Lower leg skin (tissue), 3 donors: Measurements from ENCODE around the gene TP53BP2.

ENCODE experiments used
- POLR2A ChIP-seq, 2 donors: fragments of 450-650 bp; IDR thresholded peaks; one replicate each; pipeline ENCODE4 v1.6.1; 2016 to 2017; ENCODE audit warnings: antibody characterized with exemption in 2 of 2, mild to moderate bottlenecking in 1 of 2, moderate library complexity in 1 of 2
- TF ChIP-seq, protein P1 (sequence below), 3 donors: fragments of 450-650 bp; IDR thresholded peaks; one replicate each; pipeline ENCODE4 v1.5.1; 2016; ENCODE audit warnings: antibody characterized with exemption in 3 of 3, mild to moderate bottlenecking in 3 of 3, moderate library complexity in 2 of 3

DNA sequence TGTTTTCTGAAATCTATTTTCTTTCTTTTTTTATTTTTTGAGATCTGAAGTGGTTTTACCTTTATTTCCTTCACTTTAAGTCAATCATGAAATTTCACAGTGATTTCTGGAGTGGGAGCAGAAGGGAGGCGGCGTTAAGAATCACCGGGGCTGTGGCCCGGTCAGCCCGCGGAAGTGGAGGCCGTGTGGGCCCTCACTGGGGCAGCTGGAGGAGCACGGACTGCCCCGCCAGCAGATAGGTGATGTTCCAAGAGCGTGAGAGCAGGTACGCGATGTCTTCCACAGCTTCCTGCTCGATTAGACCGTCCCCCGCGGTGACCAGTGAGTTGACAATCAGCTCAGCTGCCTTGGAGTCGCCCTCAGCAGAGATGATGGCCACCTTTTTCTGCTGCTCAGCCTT, 10.6 kb upstream of the TP53BP2 start:
- TF ChIP-seq, protein P1, sequence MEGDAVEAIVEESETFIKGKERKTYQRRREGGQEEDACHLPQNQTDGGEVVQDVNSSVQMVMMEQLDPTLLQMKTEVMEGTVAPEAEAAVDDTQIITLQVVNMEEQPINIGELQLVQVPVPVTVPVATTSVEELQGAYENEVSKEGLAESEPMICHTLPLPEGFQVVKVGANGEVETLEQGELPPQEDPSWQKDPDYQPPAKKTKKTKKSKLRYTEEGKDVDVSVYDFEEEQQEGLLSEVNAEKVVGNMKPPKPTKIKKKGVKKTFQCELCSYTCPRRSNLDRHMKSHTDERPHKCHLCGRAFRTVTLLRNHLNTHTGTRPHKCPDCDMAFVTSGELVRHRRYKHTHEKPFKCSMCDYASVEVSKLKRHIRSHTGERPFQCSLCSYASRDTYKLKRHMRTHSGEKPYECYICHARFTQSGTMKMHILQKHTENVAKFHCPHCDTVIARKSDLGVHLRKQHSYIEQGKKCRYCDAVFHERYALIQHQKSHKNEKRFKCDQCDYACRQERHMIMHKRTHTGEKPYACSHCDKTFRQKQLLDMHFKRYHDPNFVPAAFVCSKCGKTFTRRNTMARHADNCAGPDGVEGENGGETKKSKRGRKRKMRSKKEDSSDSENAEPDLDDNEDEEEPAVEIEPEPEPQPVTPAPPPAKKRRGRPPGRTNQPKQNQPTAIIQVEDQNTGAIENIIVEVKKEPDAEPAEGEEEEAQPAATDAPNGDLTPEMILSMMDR (IDR thresholded peaks at IDR 0.05) = no peak
- TF ChIP-seq POLR2A (IDR thresholded peaks at IDR 0.05) = no peak
